ENCODE results near the gene LRRD1.
"Not testable (repeated sequence)": the region's sequence is repeated elsewhere in the genome, so short reads cannot be mapped to it uniquely, and the experiment has no call there.

DNA sequence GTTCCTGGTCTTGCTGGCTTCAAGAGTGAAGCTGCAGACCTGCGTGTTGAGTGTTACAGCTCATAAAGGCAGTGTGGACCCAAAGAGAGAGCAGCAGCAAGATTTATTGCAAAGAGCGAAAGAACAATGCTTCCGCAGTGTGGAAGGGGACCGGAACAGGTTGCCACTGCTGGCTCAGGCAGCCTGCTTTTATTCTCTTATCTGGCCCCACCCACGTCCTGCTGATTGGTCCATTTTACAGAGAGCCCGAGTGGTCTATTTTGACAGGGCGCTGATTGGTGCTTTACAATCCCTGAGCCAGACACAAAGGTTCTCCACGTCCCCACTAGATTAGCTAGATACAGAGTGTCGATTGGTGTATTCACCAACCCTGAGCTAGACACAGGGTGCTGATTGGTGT lies 36.2 kb downstream of the LRRD1 start:
- TF ChIP-seq EZH2phosphoT487 (IDR thresholded peaks at IDR 0.05; ENCODE audit: low read depth), result not testable (repeated sequence)
- TF ChIP-seq, protein P1, sequence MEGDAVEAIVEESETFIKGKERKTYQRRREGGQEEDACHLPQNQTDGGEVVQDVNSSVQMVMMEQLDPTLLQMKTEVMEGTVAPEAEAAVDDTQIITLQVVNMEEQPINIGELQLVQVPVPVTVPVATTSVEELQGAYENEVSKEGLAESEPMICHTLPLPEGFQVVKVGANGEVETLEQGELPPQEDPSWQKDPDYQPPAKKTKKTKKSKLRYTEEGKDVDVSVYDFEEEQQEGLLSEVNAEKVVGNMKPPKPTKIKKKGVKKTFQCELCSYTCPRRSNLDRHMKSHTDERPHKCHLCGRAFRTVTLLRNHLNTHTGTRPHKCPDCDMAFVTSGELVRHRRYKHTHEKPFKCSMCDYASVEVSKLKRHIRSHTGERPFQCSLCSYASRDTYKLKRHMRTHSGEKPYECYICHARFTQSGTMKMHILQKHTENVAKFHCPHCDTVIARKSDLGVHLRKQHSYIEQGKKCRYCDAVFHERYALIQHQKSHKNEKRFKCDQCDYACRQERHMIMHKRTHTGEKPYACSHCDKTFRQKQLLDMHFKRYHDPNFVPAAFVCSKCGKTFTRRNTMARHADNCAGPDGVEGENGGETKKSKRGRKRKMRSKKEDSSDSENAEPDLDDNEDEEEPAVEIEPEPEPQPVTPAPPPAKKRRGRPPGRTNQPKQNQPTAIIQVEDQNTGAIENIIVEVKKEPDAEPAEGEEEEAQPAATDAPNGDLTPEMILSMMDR (IDR thresholded peaks at IDR 0.05; ENCODE audit: low read depth, low read length), result not testable (repeated sequence)
